H1 (cell line): ENCODE measurements around the gene CD44. TPM values are rescaled to one million over a fixed set of nuclear protein-coding genes. Genes with fewer than 3 reads are reported as not detected.

Experiments
- HDAC2 ChIP-seq, 2 experiments: fragments of 300-600 bp in 1 of 2; sonication (generic) in 1 of 2; IDR thresholded peaks; 2 replicates each; pipeline ENCODE4 v1.6.1; 2011 to 2012; ENCODE audit warnings: low read depth in 2 of 2, low read length in 2 of 2, mild to moderate bottlenecking in 2 of 2, moderate library complexity in 2 of 2, borderline replicate concordance in 1 of 2, inconsistent platforms in 1 of 2
- KDM1A ChIP-seq: fragments of 200-600, 300-600 bp; sonication (generic); IDR thresholded peaks from 2 replicates; pipeline ENCODE4 v1.7.1; 2016; ENCODE audit warnings: mild to moderate bottlenecking, low read length, borderline replicate concordance
- MAFK ChIP-seq: IDR thresholded peaks from 2 replicates; pipeline ENCODE4 v1.6.1; 2012; ENCODE audit warnings: low read depth, mild to moderate bottlenecking, improper control_type of control experiment, low read length
- SP1 ChIP-seq: IDR thresholded peaks from 2 replicates; pipeline ENCODE4 v1.6.1; 2011; ENCODE audit warnings: low read depth, low read length
- TEAD4 ChIP-seq: IDR thresholded peaks from 2 replicates; pipeline ENCODE4 v1.6.1; 2012; ENCODE audit warnings: low read depth, low read length, inconsistent platforms, mixed read lengths
- polyA plus RNA-seq, 7 experiments: library from polyadenylated mRNA; depleted of rRNA in 3 of 7; stranded (reverse) in 5 of 7; unstranded in 2 of 7; fragments of >200 nt in 5 of 7; fragments of 200-250 nt in 2 of 7; gene quantifications; 1 replicate in 5 of 7; 2 replicates in 1 of 7; 4 replicates in 1 of 7; pipeline versions ENCODE4 v1.2.1 to v1.2.3, GENCODE V29; 2011 to 2013; ENCODE audit warnings: missing spikeins in 2 of 7, mixed read lengths in 2 of 7
- total RNA-seq: library from RNA; stranded (reverse); fragmentation: NEBNext Ultra II Directional; extraction: Animal tissue kit (Norgen Biotek cat#: 25700); gene quantifications from 2 replicates; pipeline ENCODE4 v1.2.1, GENCODE V29; 2021
- TF ChIP-seq, protein P1 (sequence below): fragments of 300-600 bp; sonication (generic); IDR thresholded peaks from 2 replicates; pipeline ENCODE4 v1.7.1; 2012; ENCODE audit warnings: low read length, moderate library complexity, mild to moderate bottlenecking, inconsistent platforms; ENCODE audit not compliant: insufficient replicate concordance
- TF ChIP-seq, protein P2 (sequence below): IDR thresholded peaks from 2 replicates; pipeline ENCODE4 v1.6.1; 2011; ENCODE audit warnings: low read length, improper control_type of control experiment
- TF ChIP-seq, protein P3 (sequence below), 3 experiments: IDR thresholded peaks; 1 replicate in 2 of 3; 2 replicates in 1 of 3; pipeline versions ENCODE4 v1.5.1 to v1.6.1; 2011; ENCODE audit warnings: low read length in 3 of 3, mild to moderate bottlenecking in 3 of 3, inconsistent platforms in 2 of 3, low read depth in 1 of 3, moderate library complexity in 1 of 3; ENCODE audit not compliant: insufficient read depth in 1 of 3; ENCODE audit errors: control extremely low read depth in 1 of 3

The CD44 gene
- total and polyA plus RNA-seq, 2 of the 8 experiments (the other 6 are each of a cell fraction or from before 2014, with no cell fraction given) = 11.8 to 13.7 TPM

DNA sequence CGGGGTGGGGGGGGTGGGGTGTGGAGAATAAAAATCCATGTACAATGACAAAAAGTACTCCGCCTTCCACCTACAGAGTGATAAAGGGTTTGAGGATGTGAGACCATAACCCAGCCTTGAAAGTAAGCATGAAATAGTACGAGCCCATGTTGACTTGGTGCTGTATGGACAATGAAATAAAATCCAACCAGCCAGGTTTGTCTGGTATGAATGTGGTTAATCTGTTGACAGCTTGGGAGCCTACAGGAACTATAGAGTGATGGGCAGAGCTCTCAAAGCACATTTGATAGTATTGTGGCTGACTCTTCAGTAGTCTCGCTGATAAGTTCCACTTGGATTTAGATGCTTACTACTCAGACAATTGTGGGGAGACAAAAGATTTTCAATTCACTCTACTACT is 48.8 kb upstream of the CD44 start (continued):
- TF ChIP-seq, protein P1, sequence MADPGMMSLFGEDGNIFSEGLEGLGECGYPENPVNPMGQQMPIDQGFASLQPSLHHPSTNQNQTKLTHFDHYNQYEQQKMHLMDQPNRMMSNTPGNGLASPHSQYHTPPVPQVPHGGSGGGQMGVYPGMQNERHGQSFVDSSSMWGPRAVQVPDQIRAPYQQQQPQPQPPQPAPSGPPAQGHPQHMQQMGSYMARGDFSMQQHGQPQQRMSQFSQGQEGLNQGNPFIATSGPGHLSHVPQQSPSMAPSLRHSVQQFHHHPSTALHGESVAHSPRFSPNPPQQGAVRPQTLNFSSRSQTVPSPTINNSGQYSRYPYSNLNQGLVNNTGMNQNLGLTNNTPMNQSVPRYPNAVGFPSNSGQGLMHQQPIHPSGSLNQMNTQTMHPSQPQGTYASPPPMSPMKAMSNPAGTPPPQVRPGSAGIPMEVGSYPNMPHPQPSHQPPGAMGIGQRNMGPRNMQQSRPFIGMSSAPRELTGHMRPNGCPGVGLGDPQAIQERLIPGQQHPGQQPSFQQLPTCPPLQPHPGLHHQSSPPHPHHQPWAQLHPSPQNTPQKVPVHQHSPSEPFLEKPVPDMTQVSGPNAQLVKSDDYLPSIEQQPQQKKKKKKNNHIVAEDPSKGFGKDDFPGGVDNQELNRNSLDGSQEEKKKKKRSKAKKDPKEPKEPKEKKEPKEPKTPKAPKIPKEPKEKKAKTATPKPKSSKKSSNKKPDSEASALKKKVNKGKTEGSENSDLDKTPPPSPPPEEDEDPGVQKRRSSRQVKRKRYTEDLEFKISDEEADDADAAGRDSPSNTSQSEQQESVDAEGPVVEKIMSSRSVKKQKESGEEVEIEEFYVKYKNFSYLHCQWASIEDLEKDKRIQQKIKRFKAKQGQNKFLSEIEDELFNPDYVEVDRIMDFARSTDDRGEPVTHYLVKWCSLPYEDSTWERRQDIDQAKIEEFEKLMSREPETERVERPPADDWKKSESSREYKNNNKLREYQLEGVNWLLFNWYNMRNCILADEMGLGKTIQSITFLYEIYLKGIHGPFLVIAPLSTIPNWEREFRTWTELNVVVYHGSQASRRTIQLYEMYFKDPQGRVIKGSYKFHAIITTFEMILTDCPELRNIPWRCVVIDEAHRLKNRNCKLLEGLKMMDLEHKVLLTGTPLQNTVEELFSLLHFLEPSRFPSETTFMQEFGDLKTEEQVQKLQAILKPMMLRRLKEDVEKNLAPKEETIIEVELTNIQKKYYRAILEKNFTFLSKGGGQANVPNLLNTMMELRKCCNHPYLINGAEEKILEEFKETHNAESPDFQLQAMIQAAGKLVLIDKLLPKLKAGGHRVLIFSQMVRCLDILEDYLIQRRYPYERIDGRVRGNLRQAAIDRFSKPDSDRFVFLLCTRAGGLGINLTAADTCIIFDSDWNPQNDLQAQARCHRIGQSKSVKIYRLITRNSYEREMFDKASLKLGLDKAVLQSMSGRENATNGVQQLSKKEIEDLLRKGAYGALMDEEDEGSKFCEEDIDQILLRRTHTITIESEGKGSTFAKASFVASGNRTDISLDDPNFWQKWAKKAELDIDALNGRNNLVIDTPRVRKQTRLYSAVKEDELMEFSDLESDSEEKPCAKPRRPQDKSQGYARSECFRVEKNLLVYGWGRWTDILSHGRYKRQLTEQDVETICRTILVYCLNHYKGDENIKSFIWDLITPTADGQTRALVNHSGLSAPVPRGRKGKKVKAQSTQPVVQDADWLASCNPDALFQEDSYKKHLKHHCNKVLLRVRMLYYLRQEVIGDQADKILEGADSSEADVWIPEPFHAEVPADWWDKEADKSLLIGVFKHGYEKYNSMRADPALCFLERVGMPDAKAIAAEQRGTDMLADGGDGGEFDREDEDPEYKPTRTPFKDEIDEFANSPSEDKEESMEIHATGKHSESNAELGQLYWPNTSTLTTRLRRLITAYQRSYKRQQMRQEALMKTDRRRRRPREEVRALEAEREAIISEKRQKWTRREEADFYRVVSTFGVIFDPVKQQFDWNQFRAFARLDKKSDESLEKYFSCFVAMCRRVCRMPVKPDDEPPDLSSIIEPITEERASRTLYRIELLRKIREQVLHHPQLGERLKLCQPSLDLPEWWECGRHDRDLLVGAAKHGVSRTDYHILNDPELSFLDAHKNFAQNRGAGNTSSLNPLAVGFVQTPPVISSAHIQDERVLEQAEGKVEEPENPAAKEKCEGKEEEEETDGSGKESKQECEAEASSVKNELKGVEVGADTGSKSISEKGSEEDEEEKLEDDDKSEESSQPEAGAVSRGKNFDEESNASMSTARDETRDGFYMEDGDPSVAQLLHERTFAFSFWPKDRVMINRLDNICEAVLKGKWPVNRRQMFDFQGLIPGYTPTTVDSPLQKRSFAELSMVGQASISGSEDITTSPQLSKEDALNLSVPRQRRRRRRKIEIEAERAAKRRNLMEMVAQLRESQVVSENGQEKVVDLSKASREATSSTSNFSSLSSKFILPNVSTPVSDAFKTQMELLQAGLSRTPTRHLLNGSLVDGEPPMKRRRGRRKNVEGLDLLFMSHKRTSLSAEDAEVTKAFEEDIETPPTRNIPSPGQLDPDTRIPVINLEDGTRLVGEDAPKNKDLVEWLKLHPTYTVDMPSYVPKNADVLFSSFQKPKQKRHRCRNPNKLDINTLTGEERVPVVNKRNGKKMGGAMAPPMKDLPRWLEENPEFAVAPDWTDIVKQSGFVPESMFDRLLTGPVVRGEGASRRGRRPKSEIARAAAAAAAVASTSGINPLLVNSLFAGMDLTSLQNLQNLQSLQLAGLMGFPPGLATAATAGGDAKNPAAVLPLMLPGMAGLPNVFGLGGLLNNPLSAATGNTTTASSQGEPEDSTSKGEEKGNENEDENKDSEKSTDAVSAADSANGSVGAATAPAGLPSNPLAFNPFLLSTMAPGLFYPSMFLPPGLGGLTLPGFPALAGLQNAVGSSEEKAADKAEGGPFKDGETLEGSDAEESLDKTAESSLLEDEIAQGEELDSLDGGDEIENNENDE = no peak
- TF ChIP-seq, protein P2, sequence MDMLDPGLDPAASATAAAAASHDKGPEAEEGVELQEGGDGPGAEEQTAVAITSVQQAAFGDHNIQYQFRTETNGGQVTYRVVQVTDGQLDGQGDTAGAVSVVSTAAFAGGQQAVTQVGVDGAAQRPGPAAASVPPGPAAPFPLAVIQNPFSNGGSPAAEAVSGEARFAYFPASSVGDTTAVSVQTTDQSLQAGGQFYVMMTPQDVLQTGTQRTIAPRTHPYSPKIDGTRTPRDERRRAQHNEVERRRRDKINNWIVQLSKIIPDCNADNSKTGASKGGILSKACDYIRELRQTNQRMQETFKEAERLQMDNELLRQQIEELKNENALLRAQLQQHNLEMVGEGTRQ = no peak
- TF ChIP-seq MAFK (no peak), TEAD4 (no peak), KDM1A (no peak), SP1 (no peak), HDAC2 (IDR thresholded peaks at IDR 0.05; ENCODE audit: borderline replicate concordance in 1 of 2, low read depth in 2 of 2, low read length in 2 of 2) (no peak)
- TF ChIP-seq, protein P3, sequence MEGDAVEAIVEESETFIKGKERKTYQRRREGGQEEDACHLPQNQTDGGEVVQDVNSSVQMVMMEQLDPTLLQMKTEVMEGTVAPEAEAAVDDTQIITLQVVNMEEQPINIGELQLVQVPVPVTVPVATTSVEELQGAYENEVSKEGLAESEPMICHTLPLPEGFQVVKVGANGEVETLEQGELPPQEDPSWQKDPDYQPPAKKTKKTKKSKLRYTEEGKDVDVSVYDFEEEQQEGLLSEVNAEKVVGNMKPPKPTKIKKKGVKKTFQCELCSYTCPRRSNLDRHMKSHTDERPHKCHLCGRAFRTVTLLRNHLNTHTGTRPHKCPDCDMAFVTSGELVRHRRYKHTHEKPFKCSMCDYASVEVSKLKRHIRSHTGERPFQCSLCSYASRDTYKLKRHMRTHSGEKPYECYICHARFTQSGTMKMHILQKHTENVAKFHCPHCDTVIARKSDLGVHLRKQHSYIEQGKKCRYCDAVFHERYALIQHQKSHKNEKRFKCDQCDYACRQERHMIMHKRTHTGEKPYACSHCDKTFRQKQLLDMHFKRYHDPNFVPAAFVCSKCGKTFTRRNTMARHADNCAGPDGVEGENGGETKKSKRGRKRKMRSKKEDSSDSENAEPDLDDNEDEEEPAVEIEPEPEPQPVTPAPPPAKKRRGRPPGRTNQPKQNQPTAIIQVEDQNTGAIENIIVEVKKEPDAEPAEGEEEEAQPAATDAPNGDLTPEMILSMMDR (IDR thresholded peaks at IDR 0.05; ENCODE audit: control extremely low read depth in 1 of 3, insufficient read depth in 1 of 3, low read depth in 1 of 3, low read length in 3 of 3) = no peak
